Kidney capillary endothelial cell (primary cell): Measurements from ENCODE around the gene ZXDC.

Source experiments
- DNase-seq: peaks from one replicate; pipeline ENCODE4 v3.0.0-alpha.2; 2018; ENCODE audit warnings: low spot score

ZXDC gene

DNA sequence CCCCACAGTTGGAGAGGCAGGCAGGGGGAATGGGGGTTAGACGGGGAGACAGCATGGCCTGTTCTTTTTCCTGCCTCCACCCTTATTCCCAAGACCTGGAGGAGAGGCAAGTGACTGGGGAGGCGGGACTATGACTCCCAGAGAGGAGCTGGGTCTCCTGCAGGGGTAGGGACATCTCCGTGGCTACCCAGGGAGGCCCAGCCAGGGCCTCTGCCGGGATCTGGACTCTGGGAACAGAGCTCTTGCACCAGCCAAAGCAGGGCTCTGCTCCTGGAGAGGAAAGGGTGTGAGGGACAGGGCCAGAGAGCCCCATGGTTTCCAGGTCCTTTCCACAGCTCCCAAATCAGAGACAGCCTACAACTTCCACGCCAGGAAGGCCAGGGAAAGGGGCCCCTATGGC lies 58.2 kb downstream of the ZXDC start:
- DNase-seq = no peak

DNA sequence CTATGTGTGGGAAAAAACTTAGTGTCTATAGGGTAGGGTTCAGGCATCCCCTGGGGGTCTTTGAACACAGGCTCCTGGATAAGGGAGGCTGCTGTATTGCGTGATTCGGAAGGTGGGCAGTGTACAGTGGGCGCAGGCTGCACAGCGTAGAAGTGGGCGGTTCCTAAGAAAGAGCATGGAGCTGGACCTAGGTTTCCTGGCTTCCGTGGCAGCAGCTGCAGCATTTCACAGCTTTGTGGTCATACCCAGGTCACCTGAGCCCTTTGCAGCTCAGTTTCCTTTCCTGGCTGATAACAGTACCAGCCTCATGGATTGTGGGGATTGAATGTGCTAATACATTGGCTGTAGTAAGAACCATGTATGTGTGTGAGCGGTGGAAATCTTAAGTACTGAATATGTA lies 58.7 kb downstream of the ZXDC start:
- DNase-seq = no peak

DNA sequence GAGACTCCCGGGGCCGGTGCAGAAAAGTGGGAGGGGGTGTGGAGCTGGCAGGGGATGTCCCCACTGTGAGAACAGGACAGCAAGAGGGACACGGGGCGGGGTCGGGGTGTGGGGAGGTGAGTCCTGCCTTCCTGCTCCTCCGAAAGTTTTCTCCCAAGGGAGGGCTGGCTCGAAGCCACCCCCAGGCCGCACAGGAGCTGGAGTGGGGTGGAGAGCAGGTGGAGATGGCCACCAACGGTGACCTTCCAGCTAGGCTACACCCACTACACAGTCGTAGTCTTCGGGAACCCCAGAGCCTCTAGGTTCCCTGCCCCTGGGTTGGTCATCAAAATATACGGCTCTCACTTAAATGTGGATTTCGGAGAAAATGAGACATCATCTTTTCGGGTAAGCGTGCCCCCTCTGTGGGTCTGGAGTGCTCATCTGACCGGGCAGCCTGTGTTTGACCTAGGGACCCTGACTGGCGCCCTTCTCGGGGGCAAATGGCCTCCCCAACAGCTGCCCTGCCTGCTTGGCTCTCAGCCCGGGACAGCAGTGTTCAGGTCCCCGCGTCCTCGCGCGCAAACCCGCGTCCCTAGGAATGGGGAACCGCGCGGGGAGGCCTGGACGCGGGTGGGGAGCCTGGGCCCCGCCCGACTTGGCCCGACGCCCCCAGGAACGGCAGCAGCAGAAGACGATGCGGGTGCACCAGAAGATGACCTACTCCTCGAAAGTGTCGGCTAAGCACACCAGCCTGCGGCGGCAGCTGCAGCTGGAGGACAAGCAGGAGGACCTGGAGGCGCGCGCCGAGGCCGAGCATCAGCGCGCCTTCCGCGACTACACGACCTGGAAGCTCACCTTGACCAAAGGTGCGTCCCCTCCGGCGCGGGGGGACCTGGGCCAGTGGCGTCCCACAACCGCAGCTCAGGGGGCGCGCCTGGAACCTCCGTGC lies 59.8 kb downstream of the ZXDC start:
- DNase-seq = no peak

DNA sequence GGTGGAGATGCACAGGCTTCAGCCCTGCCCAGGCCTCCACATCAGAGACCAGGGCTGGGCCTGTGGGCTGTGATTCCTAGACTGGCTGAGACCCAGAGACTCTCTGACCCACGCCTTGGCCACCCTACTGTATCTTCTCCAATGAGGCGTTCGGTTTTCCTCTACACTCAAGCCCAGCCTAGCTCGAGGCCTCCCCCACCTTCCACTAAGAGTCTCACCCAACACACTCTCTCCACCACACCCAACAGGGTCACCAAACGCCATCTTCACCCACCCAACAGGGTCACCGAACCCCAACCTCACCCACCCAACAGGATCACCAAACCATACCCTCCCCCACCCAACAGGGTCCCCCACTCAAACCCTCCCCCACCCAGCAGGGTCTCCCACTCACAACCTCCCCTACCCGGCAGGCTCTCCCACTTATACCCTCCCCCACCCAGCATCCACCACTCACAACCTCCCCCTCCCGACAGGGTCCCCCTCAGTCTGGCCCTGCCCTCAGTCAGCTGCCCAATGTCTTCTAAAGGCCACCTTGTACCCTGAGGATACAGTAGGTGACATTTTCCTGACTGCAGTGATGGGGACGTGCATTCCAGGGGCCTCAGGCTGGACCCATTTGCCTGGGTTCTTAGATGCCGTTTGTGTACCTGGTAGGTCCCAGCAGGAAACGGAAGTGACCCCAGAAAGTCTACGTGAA lies 60.6 kb downstream of the ZXDC start:
- no peak for DNase-seq

DNA sequence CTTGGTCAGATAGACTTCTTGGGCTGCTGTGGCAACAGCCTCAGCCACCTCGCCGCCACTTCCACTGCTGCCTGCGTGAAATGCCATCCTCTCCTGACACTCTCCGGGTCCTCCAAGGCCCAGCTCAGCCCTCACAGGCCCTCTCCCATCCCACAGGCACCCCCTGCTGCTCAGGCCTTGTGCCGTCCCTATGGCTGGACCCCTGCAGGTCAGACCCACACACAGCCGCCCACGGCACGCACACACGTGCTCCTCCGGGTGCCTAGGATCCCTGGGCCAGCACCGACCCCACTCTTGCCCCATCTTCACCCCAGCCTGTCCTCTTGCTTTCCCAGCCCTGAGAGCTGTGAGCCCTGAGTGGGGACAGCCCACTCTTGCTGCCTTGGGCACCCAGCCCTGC lies 61.3 kb downstream of the ZXDC start:
- DNase-seq = no peak

DNA sequence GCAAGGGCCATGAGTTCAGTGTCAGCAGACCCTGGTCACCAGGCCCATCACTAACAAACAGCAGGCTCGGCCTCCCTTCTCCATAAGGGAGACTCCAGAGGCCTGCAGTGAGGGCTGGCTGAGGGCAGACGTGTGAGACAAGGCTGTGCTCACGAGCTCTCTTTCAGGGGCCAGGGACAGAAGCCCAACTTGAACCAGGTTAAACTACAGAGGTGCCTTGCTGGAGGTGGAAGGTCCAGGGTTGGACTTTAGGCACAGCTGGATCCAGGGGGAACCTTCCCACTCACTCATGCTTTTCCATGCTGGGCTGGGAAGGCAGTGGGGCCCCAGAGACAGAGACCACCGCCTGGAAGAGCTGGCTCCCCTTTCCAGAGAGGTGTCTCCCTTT lies 62.0 kb downstream of the ZXDC start:
- DNase-seq = no peak

DNA sequence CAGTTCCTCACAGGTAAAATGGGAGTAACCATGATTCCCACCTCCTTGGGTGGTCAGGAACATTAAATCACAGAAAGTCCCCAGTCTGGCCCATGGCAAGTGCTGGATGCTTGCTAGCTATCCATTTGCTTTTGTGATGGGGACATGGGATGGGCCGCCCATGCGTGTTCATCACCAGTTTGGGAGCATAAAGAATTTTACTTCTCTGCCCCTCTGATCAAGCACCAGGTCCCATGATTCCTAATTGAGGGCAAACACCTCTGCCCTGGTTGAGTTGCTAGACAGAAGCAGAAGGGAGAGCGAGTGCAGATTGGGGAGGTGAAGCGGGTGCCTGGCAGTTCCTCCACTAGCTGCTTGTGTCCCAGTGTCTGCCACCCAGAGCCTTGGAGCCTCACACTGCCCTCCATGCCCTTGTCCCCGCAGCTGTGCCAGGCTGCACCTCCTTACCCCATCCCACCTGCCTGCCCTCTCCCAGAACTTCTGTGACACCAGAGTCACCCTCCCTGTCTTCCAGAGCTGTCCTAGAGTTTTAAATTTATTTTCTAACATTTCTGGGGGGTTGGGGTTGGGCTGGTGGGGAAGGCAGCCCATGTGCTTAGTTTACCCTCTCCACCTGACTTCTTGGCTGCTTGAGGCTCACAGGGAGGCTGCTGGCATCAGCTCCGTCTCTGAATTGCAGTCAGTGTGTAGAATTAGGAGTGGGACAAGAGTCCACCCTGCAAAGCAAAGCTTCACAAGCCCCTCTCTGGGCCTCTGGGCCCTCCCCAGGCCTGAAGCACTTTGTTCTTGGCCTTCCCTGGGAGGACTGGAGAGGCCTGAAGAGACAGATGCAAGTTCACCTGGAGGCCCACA lies 62.6 kb downstream of the ZXDC start:
- no peak for DNase-seq

DNA sequence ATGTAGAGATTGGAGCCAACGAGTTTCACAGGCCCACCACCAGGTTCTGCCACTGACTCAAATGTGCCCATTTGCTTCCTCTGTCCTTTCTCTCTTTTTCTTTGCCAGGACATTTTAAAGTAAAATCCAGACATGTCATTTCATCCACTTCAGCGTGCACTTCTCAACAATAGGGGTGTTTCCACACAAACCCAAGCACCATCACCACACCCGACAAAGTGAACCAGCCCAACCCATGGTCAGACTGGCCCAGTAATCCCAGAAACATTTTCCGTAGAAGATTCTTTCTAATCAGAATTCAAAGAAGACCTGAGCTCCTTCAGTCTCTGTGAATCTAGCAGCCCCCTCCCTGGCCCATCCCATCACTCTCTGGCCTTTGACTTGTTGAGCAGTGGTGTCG lies 67.6 kb downstream of the ZXDC start:
- DNase-seq = no peak

DNA sequence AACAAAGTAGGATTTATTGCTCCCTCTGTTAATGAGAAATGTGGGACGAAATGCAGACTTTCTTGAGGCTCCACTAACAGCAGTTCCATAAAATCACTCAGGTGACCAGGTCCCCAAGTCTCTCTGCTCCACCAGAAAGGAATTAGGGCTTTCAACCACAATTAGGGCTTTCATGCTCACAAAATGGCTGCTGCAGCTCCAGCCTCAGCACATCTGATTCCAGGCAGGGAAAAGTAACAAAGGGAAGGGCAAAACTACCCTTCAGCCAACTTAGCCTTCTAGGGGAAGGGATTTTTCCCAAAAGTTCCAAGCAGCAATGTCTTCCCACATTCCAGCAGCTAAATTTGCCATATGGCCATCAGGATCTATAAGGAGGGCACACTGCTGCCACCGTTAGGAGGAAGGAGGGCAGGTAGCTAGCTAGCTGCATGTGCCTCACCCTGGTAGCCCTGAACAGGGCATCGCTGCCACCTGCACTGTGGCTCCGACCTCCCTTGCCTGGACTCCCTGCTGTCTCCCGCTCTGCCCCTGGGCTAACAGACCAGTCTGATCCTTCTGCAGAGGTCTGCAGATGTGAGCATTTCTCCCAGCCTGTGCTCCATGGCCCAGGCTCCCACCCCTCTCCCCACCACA lies 68.2 kb downstream of the ZXDC start:
- DNase-seq = no peak

DNA sequence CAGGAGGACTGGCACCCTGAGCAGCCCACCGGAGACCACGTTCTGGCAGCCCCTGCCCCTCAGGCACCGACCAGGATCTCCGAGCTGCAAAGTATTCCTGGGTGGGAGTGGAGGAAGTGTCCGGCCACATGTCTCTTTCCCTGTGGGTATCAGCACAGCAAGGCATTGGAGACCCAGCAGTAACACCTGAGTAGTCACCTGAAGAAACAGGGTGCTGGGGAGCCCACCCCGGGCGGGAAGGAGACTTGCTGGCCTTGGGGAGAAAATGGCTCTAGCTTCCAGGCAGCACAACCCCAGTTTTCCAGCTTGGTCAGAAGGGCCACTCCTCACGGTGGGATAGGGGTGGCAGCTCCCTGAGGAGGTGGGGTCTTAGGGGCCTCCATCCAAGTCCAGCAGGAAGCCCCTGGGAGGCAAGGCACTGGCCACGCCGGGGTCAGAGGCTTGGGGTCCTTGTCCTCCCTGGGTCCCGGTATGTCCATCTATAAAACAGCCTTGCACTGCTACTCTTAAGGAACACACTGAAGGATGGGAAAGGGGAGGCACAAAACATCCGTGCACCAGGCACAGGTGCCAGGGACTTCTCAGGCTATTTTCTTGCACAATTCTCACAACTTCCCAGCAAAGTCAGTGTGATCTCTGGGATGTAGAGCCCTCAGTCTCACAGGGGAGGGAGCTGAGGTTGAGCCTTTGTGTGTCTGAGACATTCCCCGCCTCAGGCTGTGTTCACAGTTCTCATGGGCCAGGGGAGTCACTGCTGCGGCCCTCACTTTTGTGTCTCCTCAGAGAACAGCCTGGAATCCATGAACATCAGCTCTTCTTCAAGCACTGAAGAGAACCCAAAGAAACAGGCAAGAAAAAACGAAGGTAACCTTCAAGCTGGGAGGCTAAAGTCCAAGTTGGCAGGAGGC lies 69.0 kb downstream of the ZXDC start:
- no peak for DNase-seq

DNA sequence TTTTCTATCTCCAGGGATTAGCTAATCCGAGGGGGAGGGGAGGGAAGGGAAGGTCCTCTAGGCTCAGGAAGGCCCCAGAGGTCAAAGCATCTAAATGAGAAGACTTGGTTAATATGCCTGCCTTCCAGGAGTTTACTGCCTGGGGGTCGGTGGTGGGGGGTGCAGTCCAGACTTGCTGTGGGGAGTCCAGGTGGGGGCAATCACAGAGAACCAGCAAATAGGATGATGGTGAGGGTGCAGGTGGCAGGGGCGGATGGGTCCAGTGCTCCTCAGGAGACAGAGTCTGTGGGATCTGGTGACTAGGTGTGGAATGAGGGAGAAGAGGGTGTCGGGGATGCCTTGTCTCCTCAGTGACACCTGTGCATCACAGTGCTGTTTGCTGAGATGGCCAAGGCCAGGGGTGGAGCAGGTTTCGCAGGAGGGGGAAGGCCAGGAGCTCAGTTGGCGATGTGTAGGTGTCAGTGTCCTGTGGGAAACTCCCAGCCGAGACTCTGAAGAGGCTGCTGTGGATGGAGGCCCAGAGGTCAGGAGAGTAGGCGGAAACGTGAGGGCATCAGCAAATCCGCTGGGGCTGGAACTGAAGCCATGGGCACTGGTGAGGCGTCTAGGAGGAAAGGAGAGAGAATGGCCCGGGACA lies 72.9 kb downstream of the ZXDC start:
- DNase-seq = no peak

DNA sequence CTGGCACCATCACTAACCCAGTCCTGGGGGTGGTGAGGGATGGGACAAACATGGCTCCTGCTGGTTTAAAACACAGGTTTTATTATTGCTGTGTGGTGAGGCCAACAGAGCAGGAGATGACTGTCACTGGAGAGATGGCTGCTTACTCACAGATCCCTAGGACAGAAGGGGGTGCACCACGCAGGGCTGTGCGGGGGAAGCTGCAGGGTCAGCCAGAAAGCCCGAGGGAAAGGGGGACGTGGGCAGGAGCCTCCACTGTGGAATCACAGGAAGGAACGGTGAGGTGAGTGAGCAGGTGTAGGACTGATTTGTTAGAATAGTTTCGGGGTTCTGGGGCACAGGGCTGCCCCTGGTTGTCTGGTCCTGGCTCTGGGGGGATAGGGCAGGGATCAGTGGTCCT lies 73.5 kb downstream of the ZXDC start:
- DNase-seq = no peak

DNA sequence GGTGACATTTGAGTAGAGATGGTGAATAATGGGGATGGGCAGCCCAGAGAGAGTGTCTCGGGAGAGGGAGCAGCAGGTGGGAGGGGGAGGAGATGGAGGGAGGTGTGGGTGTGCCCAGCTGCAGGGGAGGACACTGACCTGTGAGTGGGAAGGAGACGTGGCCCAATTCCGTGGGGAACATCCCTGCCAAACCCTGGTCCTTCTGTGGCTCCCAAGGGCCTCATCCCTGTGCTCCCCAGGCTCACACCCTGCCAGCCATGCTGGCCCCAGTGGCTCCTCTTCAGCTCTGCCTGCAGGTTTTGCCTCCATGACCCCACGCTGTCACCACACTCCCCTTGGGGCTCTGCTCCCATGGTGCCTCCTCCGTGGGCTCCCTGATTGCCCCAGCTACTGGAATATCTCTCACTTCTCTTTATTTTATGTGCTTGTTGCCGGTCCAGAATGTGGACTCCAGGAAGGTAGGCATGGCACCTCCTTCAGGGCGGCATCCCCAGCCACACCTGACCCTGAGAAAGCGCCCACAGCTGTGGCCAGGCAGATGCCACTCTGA lies 74.0 kb downstream of the ZXDC start:
- DNase-seq = no peak

DNA sequence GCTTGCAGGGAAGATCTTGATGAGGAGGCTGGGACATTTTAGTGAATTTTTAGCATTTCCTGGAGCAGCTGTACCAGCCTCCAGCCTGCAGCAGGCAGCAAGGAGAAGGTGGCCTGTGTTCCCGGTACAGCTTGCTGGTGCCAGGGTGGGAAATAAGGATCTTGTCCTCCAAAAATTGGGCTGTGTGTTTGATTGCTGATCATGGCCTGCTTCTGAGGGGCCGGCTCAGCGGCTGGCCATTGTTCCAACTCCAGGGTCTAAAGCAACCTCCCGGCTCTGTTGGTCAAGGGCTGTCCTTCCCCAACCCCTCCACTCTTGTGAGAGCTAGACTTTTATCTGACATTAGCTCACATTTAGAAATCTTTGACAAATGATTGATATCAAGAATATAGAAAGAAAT lies 75.9 kb downstream of the ZXDC start:
- no peak for DNase-seq

DNA sequence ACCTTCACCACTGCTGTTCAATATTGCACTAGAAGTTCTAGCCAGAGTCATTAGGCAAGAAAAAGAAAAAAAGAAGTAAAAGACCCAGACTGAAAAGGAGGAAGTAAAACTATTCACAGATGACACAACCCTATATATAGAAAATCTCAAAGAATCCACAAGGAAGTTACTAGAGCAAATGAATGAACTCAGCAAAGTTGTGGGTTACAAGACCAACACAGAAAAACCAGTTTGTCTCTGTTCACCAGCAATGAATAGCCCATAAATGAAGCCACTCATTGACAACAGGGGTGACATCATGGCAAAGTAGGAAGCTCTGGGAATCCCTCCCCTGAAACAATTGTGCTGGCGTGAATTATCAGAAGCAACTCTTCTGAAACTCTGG lies 76.3 kb downstream of the ZXDC start:
- no peak for DNase-seq

DNA sequence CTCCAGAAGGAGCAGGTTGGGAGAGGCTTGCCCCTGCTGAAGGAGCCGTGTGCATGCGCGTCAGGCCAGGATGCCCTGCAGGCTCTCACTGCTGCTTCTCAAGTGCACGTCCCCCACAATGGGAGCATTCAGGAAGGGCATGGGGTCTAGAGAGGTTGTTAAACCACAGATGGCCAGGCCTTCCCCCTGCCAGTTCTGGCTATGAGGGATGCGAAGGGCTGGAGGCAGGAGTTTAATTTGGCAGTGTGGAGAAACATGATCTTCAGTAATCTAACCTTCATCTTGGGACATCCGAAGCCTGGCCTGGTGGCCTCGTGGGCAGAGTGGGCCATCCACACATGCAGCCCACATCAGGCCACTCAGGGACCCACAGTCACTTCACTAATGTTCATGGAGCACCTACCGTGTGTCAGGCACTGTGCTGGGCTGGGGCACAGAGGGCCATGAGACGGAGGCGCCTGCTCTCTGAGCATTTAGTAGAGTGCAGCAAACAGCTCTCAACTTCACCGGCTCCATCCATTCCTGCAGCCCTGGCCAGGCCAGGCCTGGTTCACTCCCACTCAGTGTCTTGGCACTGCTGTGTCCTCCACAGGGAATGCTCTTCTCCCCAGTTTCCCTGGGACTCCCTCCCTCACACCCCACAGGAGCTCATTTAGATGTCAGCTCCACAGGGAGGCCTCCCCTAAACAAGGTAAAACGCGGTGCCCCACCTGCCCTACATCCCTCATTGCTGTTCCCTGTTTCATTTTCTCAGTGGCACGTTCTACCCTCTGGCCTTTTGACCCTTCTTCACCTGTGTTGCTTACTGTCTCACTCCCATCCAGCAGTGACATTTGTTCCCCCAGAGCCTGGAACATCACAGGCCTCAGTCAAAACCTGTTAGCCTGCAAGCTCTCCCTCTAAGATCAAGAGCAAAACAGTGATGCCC lies 77.0 kb downstream of the ZXDC start:
- DNase-seq = no peak

DNA sequence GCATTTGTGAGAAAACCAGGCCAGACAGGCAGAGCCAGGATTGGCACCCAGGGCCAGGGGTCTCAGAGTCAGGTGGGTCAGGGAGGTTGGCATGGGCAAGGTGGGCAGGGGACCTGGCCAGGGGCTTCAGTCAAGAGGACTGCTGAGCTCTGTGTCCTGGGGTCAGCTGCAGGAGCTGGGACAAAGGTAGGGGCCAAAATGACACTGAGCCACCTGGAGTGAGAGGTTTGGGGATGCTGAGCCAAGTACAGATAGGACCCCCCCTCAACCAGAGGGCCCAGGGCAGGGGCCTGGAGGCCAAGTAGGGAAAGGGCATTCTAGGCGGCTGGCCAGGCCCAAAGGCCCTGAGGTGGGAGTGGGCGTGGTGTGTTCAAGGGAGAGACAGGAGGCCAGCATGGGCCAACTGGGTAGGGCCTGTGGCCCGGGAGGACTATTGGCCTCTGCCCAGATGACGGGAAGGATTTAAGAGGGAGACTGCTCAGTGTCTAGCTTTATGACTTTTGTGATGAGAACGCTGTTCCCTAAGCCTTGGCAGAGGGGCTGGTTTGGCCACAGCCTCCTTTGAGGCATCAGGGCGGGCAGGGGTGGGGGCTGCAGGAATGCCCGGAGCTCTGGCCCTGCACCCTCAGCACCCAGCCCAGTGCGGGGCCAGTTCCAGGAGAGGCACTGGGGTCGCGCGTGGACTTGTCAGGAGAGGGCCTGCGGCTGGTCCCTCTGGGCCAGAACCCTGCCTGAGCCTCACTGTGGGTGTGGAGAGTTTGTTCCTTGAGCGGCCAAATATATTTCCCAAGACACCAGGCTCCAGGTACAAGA lies 77.9 kb downstream of the ZXDC start:
- no peak for DNase-seq

DNA sequence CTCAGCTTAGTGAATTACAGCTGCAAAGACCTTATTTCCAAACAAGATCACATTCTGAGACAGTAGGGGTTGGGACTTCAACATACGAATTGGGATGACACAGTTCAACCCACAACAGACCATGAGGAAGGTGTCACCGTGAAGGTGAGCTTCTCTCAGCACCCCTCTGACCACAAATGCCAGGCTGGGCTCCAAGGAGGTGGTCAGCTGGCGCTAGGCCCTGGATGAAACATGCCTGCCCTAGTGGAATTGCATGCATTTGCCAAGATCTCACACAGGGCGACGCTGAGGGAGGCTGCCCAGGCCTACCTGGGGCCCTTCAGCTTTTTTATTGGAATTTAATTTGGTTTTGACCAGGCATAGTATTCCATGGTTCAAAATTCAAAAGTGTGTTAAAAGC lies 79.2 kb downstream of the ZXDC start:
- DNase-seq = no peak
